Measurements from ENCODE around the gene THOC6.
"Not testable (repeated sequence)": the region's sequence is repeated elsewhere in the genome, so short reads cannot be mapped to it uniquely, and the experiment has no call there.

DNA sequence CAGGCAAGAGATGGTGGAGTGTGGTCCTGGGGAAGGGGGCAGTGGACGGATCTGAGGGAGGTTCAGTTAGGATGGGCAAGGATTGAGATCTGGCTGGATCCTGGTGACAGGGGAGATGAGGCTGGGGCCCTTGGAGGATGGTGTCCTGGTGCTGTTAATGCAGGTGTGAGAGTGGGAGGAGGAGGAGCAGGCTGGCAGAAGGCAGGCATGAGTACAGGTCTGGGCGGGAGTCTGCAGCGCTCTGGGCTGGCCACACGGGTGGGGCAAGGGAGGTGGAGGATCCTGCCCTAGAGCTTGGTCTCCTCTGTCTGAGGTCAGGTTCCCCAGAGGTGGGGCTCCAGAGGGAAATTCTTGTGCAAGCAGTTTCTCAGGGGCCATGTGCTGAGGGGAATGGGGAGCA, 48.3 kb downstream of the THOC6 start:
- TF ChIP-seq YY1 (IDR thresholded peaks at IDR 0.05; ENCODE audit: insufficient read depth, insufficient read length); SUZ12 (IDR thresholded peaks at IDR 0.05; ENCODE audit: extremely low read depth, insufficient read depth, insufficient read length): not testable (repeated sequence)

Data from NT2/D1 (cell line).